Mesenchymal stem cell (in vitro differentiated cells and primary cell): Measurements from ENCODE around the gene GPR84.

Source experiments
- DNase-seq: peaks from one replicate; pipeline ENCODE4 v3.0.0-alpha.2; 2013
- H2AFZ ChIP-seq: one replicate; pipeline ENCODE4 v1.6.1; 2013; ENCODE audit warnings: low read depth, mild to moderate bottlenecking, control low read depth, inconsistent platforms, low read length, moderate library complexity
- H2AK5ac ChIP-seq: 2 replicates; pipeline ENCODE4 v1.6.1; 2013; ENCODE audit warnings: low read length, moderate library complexity, mild to moderate bottlenecking, inconsistent platforms; ENCODE audit not compliant: severe bottlenecking
- H2BK120ac ChIP-seq: one replicate; pipeline ENCODE4 v1.6.1; 2013; ENCODE audit warnings: low read depth, mild to moderate bottlenecking, inconsistent platforms, low read length, moderate library complexity
- H2BK12ac ChIP-seq, 2 experiments: one replicate each; pipeline ENCODE4 v1.6.1; 2013; ENCODE audit warnings: inconsistent platforms in 2 of 2, low read length in 2 of 2, mild to moderate bottlenecking in 2 of 2, moderate library complexity in 2 of 2, control low read depth in 1 of 2
- H2BK15ac ChIP-seq: one replicate; pipeline ENCODE4 v1.6.1; 2013; ENCODE audit warnings: mild to moderate bottlenecking, low read depth, inconsistent platforms; ENCODE audit not compliant: poor library complexity, severe bottlenecking
- H2BK5ac ChIP-seq: 2 replicates; pipeline ENCODE4 v1.6.1; 2013; ENCODE audit warnings: low read depth, mild to moderate bottlenecking, low read length, control low read depth, inconsistent platforms; ENCODE audit not compliant: poor library complexity, severe bottlenecking
- H3K14ac ChIP-seq, 2 experiments: one replicate each; pipeline ENCODE4 v1.6.1; 2013; ENCODE audit warnings: inconsistent platforms in 2 of 2, low read length in 2 of 2, control low read depth in 1 of 2, mild to moderate bottlenecking in 1 of 2, moderate library complexity in 1 of 2
- H3K18ac ChIP-seq, 2 experiments: one replicate each; pipeline ENCODE4 v1.6.1; 2013; ENCODE audit warnings: inconsistent platforms in 2 of 2, low read length in 2 of 2, control low read depth in 1 of 2, low read depth in 1 of 2, mild to moderate bottlenecking in 1 of 2
- H3K23ac ChIP-seq, 2 experiments: one replicate each; pipeline ENCODE4 v1.6.1; 2013; ENCODE audit warnings: inconsistent platforms in 2 of 2, low read length in 2 of 2, mild to moderate bottlenecking in 2 of 2, moderate library complexity in 2 of 2, control low read depth in 1 of 2
- H3K27ac ChIP-seq: 2 replicates; pipeline ENCODE4 v1.5.1; 2013; ENCODE audit warnings: mild to moderate bottlenecking, moderate library complexity, low read length, control low read depth, inconsistent platforms; ENCODE audit not compliant: poor library complexity, severe bottlenecking
- H3K27me3 ChIP-seq, 2 experiments: 2 replicates each; pipeline versions ENCODE4 v1.6.1 to v1.7.0; 2013; ENCODE audit warnings: low read length in 2 of 2, mild to moderate bottlenecking in 2 of 2, moderate library complexity in 2 of 2, control low read depth in 1 of 2, inconsistent platforms in 1 of 2; ENCODE audit not compliant: control insufficient read depth in 1 of 2, insufficient read depth in 1 of 2
- H3K36me3 ChIP-seq, 2 experiments: 2 replicates each; pipeline versions ENCODE4 v1.6.1 to v1.7.0; 2013; ENCODE audit warnings: low read length in 2 of 2, control low read depth in 1 of 2, inconsistent platforms in 1 of 2, low read depth in 1 of 2, mild to moderate bottlenecking in 1 of 2; ENCODE audit not compliant: insufficient read depth in 2 of 2, control insufficient read depth in 1 of 2
- H3K4ac ChIP-seq, 2 experiments: one replicate each; pipeline ENCODE4 v1.6.1; 2013; ENCODE audit warnings: inconsistent platforms in 2 of 2, low read length in 2 of 2, mild to moderate bottlenecking in 2 of 2, moderate library complexity in 2 of 2, control low read depth in 1 of 2, low read depth in 1 of 2
- H3K4me1 ChIP-seq: 2 replicates; pipeline ENCODE4 v1.6.1; 2013; ENCODE audit warnings: low read depth, low read length, control low read depth; ENCODE audit not compliant: control insufficient read depth, insufficient read depth
- H3K4me2 ChIP-seq: 2 replicates; pipeline ENCODE4 v1.6.1; 2013; ENCODE audit warnings: low read length, mild to moderate bottlenecking, inconsistent platforms; ENCODE audit not compliant: poor library complexity, severe bottlenecking
- H3K4me3 ChIP-seq, 2 experiments: 2 replicates each; pipeline versions ENCODE4 v1.5.1 to v1.7.0; 2013; ENCODE audit warnings: low read length in 2 of 2, mild to moderate bottlenecking in 2 of 2, control low read depth in 1 of 2, low read depth in 1 of 2; ENCODE audit not compliant: insufficient read depth in 1 of 2
- H3K79me1 ChIP-seq: replicated peaks from 2 replicates; pipeline ENCODE4 v1.6.1; 2013; ENCODE audit warnings: mild to moderate bottlenecking, control low read depth, low read length, inconsistent platforms; ENCODE audit not compliant: poor library complexity, severe bottlenecking
- H3K9ac ChIP-seq: 2 replicates; pipeline ENCODE4 v1.7.0; 2013; ENCODE audit warnings: mild to moderate bottlenecking, low read length, moderate library complexity
- H3K9me3 ChIP-seq: 2 replicates; pipeline ENCODE4 v1.7.0; 2013; ENCODE audit warnings: mild to moderate bottlenecking, low read length; ENCODE audit not compliant: control insufficient read depth
- H4K8ac ChIP-seq: one replicate; pipeline ENCODE4 v1.6.1; 2013; ENCODE audit warnings: inconsistent platforms, mild to moderate bottlenecking, low read length, moderate library complexity
- H4K91ac ChIP-seq: one replicate; pipeline ENCODE4 v1.6.1; 2013; ENCODE audit warnings: mild to moderate bottlenecking, low read length, inconsistent platforms
- WGBS: methylation state at CpG from one replicate; pipeline ENCODE4 v1.1.7; 2013; ENCODE audit warnings: mixed read lengths; 5-methylcytosine and 5-hydroxymethylcytosine counted together

Gene GPR84

GRCh38 chr12:54388237-54389133 is 24.2 kb upstream of the GPR84 start:
- Histone ChIP-seq H2BK15ac (no peak overlapping the region), H4K91ac (no peak overlapping the region), H2AFZ (no peak overlapping the region), H2AK5ac (no peak overlapping the region), H3K79me1 (no peaks in the 10 kb centered on the region), H3K18ac (no peak overlapping the region), H3K23ac (no peak overlapping the region), H3K9ac (no peak overlapping the region), H2BK12ac (no peak overlapping the region), H4K8ac (no peak overlapping the region), H3K9me3 (no peaks in the 10 kb centered on the region), H3K27ac (no peak overlapping the region), H2BK5ac (no peak overlapping the region), H3K36me3 (peaks cover 0 to 18% of the 10 kb centered on the region in 2 experiments), H3K4me1 (peaks cover 35% of the 10 kb centered on the region), H3K4ac (no peak overlapping the region), H2BK120ac (no peak overlapping the region), H3K4me2 (no peak overlapping the region), H3K14ac (no peak overlapping the region), H3K4me3 (no peak overlapping the region), H3K27me3 (no peaks in the 10 kb centered on the region)
- WGBS: 45% methylated on average over 2 of the region's 4 CpGs
- DNase-seq: no peak

- no peak overlapping the region for H2BK15ac ChIP-seq
- H2AFZ ChIP-seq: no peak overlapping the region
- no peak overlapping the region for H4K91ac ChIP-seq
- H2AK5ac ChIP-seq: no peak overlapping the region
- H2BK120ac ChIP-seq: no peak overlapping the region
- no peak overlapping the region for H3K4ac ChIP-seq
- WGBS: 85% methylated on average over 2 of the region's 3 CpGs
- no peaks in the 10 kb centered on the region for H3K27me3 ChIP-seq
- no peaks in the 10 kb centered on the region for H3K79me1 ChIP-seq
- H4K8ac ChIP-seq: no peak overlapping the region
- H3K9me3 ChIP-seq: no peaks in the 10 kb centered on the region
- no peak for DNase-seq
- no peak overlapping the region for H3K27ac ChIP-seq
- H3K9ac ChIP-seq: no peak overlapping the region
- H3K14ac ChIP-seq: no peak overlapping the region
- H3K4me3 ChIP-seq: no peak overlapping the region
- no peak overlapping the region for H2BK5ac ChIP-seq
- no peak overlapping the region for H2BK12ac ChIP-seq
- H3K36me3 ChIP-seq: peaks cover 0 to 6% of the 10 kb centered on the region in 2 experiments
- no peak overlapping the region for H3K4me2 ChIP-seq
- H3K18ac ChIP-seq: no peak overlapping the region
- H3K4me1 ChIP-seq: peaks cover 35% of the 10 kb centered on the region
- H3K23ac ChIP-seq: no peak overlapping the region
Observed at GRCh38 chr12:54387114-54387467, 22.8 kb upstream of the GPR84 start.

GRCh38 chr12:54386403-54387113 is 22.3 kb upstream of the GPR84 start:
- peak overlapping the region in 1 of 2 experiments; percentile 47 for H2BK12ac ChIP-seq
- H4K8ac ChIP-seq: no peak overlapping the region
- no peaks in the 10 kb centered on the region for H3K79me1 ChIP-seq
- no peak overlapping the region for H2AK5ac ChIP-seq
- H2BK5ac ChIP-seq: no peak overlapping the region
- H2BK120ac ChIP-seq: no peak overlapping the region
- no peak for DNase-seq
- H3K14ac ChIP-seq: no peak overlapping the region
- H3K18ac ChIP-seq: no peak overlapping the region
- no peak overlapping the region for H3K27ac ChIP-seq
- H3K9me3 ChIP-seq: no peaks in the 10 kb centered on the region
- peak overlapping the region; percentile 28 for H4K91ac ChIP-seq
- H3K9ac ChIP-seq: no peak overlapping the region
- H2BK15ac ChIP-seq: no peak overlapping the region
- no peak overlapping the region for H2AFZ ChIP-seq
- H3K4ac ChIP-seq: no peak overlapping the region
- H3K4me1 ChIP-seq: peaks cover 33% of the 10 kb centered on the region
- H3K4me2 ChIP-seq: no peak overlapping the region
- peaks cover 0 to under 1% of the 10 kb centered on the region in 2 experiments for H3K36me3 ChIP-seq
- no peaks in the 10 kb centered on the region for H3K27me3 ChIP-seq
- H3K23ac ChIP-seq: no peak overlapping the region
- WGBS: 94% methylated on average over 3 of the region's 3 CpGs
- H3K4me3 ChIP-seq: no peak overlapping the region

- H2BK120ac ChIP-seq: no peak overlapping the region
- H3K4ac ChIP-seq: peak overlapping the region in 1 of 2 experiments; percentile 27
- no peak overlapping the region for H2AFZ ChIP-seq
- H3K36me3 ChIP-seq: no peaks in the 10 kb centered on the region
- H3K27ac ChIP-seq: no peak overlapping the region
- no peak overlapping the region for H2BK12ac ChIP-seq
- H2BK5ac ChIP-seq: no peak overlapping the region
- H3K4me2 ChIP-seq: no peak overlapping the region
- no peak overlapping the region for H3K23ac ChIP-seq
- H3K4me3 ChIP-seq: no peak overlapping the region
- H3K9ac ChIP-seq: no peak overlapping the region
- no peak for DNase-seq
- no peaks in the 10 kb centered on the region for H3K27me3 ChIP-seq
- peak overlapping the region; percentile 10 for H4K8ac ChIP-seq
- H2AK5ac ChIP-seq: no peak overlapping the region
- H3K4me1 ChIP-seq: peaks cover 29% of the 10 kb centered on the region
- peak overlapping the region; percentile 26 for H2BK15ac ChIP-seq
- H4K91ac ChIP-seq: no peak overlapping the region
- 58% methylated on average over 9 of the region's 10 CpGs for WGBS
- no peaks in the 10 kb centered on the region for H3K79me1 ChIP-seq
- H3K9me3 ChIP-seq: no peaks in the 10 kb centered on the region
- no peak overlapping the region for H3K14ac ChIP-seq
- H3K18ac ChIP-seq: peak overlapping the region; percentile 16 to 26
Observed at GRCh38 chr12:54385251-54385914, 21.1 kb upstream of the GPR84 start.
